Activated CD4-positive, alpha-beta memory T cell treated with anti-CD3 and anti-CD28 coated beads, Interleukin-2, amount 10 ng/mL, durations not matched to agents 7 days and 5 days (primary cell): ENCODE data around the gene GADD45GIP1. TPM values are rescaled to one million over a fixed set of nuclear protein-coding genes. Genes with fewer than 3 reads are reported as not detected.
A peak's percentile ranks its signal among the peaks of the same experiment; 100 is the strongest.
"Not testable (repeated sequence)": the region's sequence is repeated elsewhere in the genome, so short reads cannot be mapped to it uniquely, and the experiment has no call there.

Experiments
- CTCF ChIA-PET: fragments of 350-600 bp; sonication (Branson Sonifier 250); formaldehyde crosslinking; loops from one replicate; lab custom pipeline; 2021; ENCODE audit warnings: antibody characterized with exemption, inconsistent platforms; lab: Charles Lee
- POLR2A ChIA-PET: fragments of 350-600 bp; sonication (Branson Sonifier 250); formaldehyde crosslinking; loops from one replicate; lab custom pipeline; 2021; ENCODE audit warnings: antibody characterized with exemption; lab: Charles Lee
- DNase-seq: peaks from one replicate; pipeline ENCODE4 v3.0.0-alpha.2; 2020
- H3K27ac Mint-ChIP-seq: one replicate; pipeline ENCODE4 v1.8.0; 2021; ENCODE audit warnings: mild to moderate bottlenecking, mixed read lengths
- H3K27me3 Mint-ChIP-seq: one replicate; pipeline ENCODE4 v1.8.0; 2021; ENCODE audit warnings: mixed read lengths
- H3K36me3 Mint-ChIP-seq: one replicate; pipeline ENCODE4 v1.8.0; 2021; ENCODE audit warnings: low read depth, mixed read lengths
- H3K4me1 Mint-ChIP-seq: one replicate; pipeline ENCODE4 v1.8.0; 2021; ENCODE audit warnings: mixed read lengths
- H3K4me3 Mint-ChIP-seq: one replicate; pipeline ENCODE4 v1.8.0; 2021; ENCODE audit warnings: mild to moderate bottlenecking, mixed read lengths
- H3K9me3 Mint-ChIP-seq: one replicate; pipeline ENCODE4 v1.8.0; 2021; ENCODE audit warnings: mixed read lengths
- total RNA-seq, 2 experiments: library from RNA; stranded (reverse); gene quantifications; one replicate each; pipeline ENCODE4 v1.2.3, GENCODE V29; 2021

The GADD45GIP1 gene
- total RNA-seq, 2 experiments from 2014 or later = 17.5 to 18.4 TPM

GRCh38 chr19:12984683-12985048, 27.6 kb upstream of the GADD45GIP1 start:
- POLR2A ChIA-PET = interaction anchor here (1.1 kb wide), 1 partner anchor 133 kb away, joined by 3 read pairs; no protein-coding TSS in a partner anchor

GRCh38 chr19:12984143-12984627, 27.2 kb upstream of the GADD45GIP1 start:
- Mint-ChIP-seq H3K4me3 (no peak overlapping the region), H3K9me3 (no peaks in the 10 kb centered on the region), H3K27ac (no peak overlapping the region), H3K27me3 (peaks cover 13% of the 10 kb centered on the region), H3K36me3 (no peaks in the 10 kb centered on the region), H3K4me1 (peaks cover 1% of the 10 kb centered on the region)
- no peak for DNase-seq
- POLR2A ChIA-PET = no interaction called here
- CTCF ChIA-PET = interaction anchor here (0.6 to 5.0 kb wide), 3 partner anchors 76 to 702 kb away, joined by 3 to 31 read pairs (median 4); no protein-coding TSS in a partner anchor

More at GRCh38 chr19:12984683-12985048, 27.6 kb upstream of the GADD45GIP1 start:
- Mint-ChIP-seq H3K27ac (no peak overlapping the region), H3K36me3 (no peaks in the 10 kb centered on the region), H3K27me3 (peaks cover 13% of the 10 kb centered on the region), H3K4me3 (no peak overlapping the region), H3K4me1 (peaks cover 1% of the 10 kb centered on the region), H3K9me3 (no peaks in the 10 kb centered on the region)
- DNase-seq = no peak
- CTCF ChIA-PET = interaction anchor here (0.7 to 5.0 kb wide), 3 partner anchors 76 to 367 kb away, joined by 3 to 31 read pairs (median 4); no protein-coding TSS in a partner anchor

DNA sequence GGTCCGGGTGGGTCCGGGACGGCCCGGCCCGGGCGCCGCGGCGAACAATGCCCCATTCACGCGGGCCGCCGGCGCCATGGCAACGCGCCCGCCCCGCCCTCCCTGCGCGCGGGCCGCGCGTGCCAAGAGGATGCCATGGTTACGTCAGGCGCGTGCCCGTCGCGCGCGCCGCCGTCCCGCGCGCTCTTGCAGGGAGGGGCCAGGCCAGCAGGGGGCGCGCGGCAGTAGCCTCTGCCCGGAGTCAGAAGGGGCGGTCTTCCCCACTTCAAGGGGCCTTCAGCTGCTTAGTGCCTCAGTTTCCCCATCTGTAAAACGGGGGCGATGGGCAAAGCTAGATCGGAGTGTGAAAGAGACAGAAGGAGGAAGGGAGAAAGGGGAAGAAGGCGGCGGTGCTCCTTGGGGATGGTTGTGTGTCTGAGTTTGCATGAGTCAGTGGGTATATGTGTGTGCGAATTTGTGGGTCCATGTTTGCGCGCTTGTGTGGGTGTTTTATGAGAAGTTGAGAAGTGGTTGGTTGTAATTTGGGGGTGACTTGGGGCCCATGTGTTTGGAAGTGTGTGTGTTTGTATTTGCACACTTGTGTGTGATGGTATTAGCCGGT, 26.6 kb upstream of the GADD45GIP1 start:
- H3K9me3 Mint-ChIP-seq = no peaks in the 10 kb centered on the region
- ChIA-PET CTCF (interaction anchor here (0.6 to 5.0 kb wide), 2 partner anchors 77 to 702 kb away, joined by 3 to 31 read pairs; no protein-coding TSS in a partner anchor), POLR2A (no interaction called here)
- H3K4me3 Mint-ChIP-seq = no peak overlapping the region
- peaks cover 1% of the 10 kb centered on the region for H3K4me1 Mint-ChIP-seq
- peaks cover 13% of the 10 kb centered on the region for H3K27me3 Mint-ChIP-seq
- H3K36me3 Mint-ChIP-seq = no peaks in the 10 kb centered on the region
- peak; percentile 84 for DNase-seq
- H3K27ac Mint-ChIP-seq = no peak overlapping the region

GRCh38 chr19:12983091-12983490, 26.1 kb upstream of the GADD45GIP1 start:
- Mint-ChIP-seq H3K27ac (no peak overlapping the region), H3K36me3 (no peaks in the 10 kb centered on the region), H3K4me3 (no peak overlapping the region), H3K27me3 (peaks cover 14% of the 10 kb centered on the region), H3K9me3 (no peaks in the 10 kb centered on the region), H3K4me1 (peaks cover 1% of the 10 kb centered on the region)
- ChIA-PET POLR2A (no interaction called here), CTCF (interaction anchor here (5.0 kb wide), 1 partner anchor 77 kb away, joined by 31 read pairs; no protein-coding TSS in a partner anchor)
- DNase-seq = no peak

GRCh38 chr19:12982648-12983047, 25.6 kb upstream of the GADD45GIP1 start:
- Mint-ChIP-seq H3K4me1 (peaks cover 1% of the 10 kb centered on the region), H3K9me3 (no peaks in the 10 kb centered on the region), H3K4me3 (no peak overlapping the region), H3K27me3 (peaks cover 16% of the 10 kb centered on the region), H3K36me3 (no peaks in the 10 kb centered on the region), H3K27ac (no peak overlapping the region)
- ChIA-PET CTCF (interaction anchor here (5.0 kb wide), 1 partner anchor 78 kb away, joined by 31 read pairs; no protein-coding TSS in a partner anchor), POLR2A (no interaction called here)
- DNase-seq = no peak

DNA sequence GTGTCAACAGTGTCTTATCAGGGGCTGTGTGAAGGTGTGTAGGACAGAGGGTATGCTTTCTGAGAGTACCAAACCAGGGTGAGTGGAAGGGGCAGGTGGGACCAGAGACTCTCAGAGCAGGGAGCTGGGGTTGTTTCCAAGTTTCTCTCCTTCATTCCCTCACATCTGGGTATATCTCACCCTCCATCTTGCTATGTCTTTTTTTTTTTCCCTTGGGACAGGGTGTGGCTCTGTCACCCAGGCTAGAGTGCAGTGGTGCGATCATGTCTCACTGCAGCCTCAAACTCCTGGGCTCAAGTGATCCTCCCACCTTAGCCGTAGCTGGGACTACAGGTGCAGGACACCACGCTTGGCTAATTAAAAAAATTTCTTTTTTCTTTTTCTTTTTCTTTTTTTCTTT, 23.0 kb upstream of the GADD45GIP1 start:
- ChIA-PET CTCF (interaction anchor here (0.8 to 7.7 kb wide), 5 partner anchors 13 to 115 kb away, joined by 3 to 88 read pairs (median 56); partner anchors contain the start of gene DAND5), POLR2A (no interaction called here)
- no peak overlapping the region for H3K27ac Mint-ChIP-seq
- H3K4me3 Mint-ChIP-seq = no peak overlapping the region
- no peak for DNase-seq
- no peaks in the 10 kb centered on the region for H3K36me3 Mint-ChIP-seq
- H3K9me3 Mint-ChIP-seq = no peaks in the 10 kb centered on the region
- peaks cover 1% of the 10 kb centered on the region for H3K4me1 Mint-ChIP-seq
- H3K27me3 Mint-ChIP-seq = peaks cover 7% of the 10 kb centered on the region

DNA sequence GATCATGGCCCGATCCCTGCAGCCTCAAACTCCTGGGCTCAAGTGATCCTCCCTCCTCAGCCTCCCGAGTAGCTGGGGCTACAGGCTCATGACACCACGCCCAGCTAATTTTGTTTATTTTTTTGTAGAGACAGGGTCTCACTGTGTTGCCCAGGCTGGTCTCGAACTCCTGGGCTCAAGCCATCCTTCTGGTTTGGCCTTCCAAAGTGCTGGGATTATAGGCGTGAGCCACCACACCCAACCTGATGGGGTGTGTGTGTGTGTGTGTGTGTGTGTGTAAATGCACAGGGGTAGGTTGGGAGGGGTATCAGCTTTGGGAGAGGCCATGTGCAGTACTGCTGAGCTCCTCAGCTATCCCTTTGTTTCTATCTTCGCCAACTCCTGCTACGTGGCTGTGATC, 19.1 kb upstream of the GADD45GIP1 start:
- ChIA-PET POLR2A (interaction anchor here (0.7 to 1.2 kb wide), 2 partner anchors 10 to 118 kb away, joined by 3 to 4 read pairs; no protein-coding TSS in a partner anchor), CTCF (interaction anchor here (0.6 to 7.7 kb wide), 13 partner anchors 9 to 861 kb away, joined by 3 to 88 read pairs (median 6); partner anchors contain the start of gene DAND5)
- H3K27me3 Mint-ChIP-seq, H3K27ac Mint-ChIP-seq, DNase-seq, H3K9me3 Mint-ChIP-seq, H3K4me3 Mint-ChIP-seq, H3K4me1 Mint-ChIP-seq, H3K36me3 Mint-ChIP-seq: not testable (repeated sequence)

- Mint-ChIP-seq H3K9me3 (no peaks in the 10 kb centered on the region), H3K36me3 (no peaks in the 10 kb centered on the region), H3K4me1 (no peaks in the 10 kb centered on the region), H3K27ac (no peak overlapping the region), H3K4me3 (no peak overlapping the region), H3K27me3 (peaks cover 5% of the 10 kb centered on the region)
- ChIA-PET CTCF (interaction anchor here (1.6 to 7.7 kb wide), 5 partner anchors 8 to 120 kb away, joined by 4 to 88 read pairs (median 56); partner anchors contain the start of gene DAND5), POLR2A (interaction anchor here (0.6 to 0.8 kb wide), 2 partner anchors 11 to 182 kb away, joined by 3 read pairs; no protein-coding TSS in a partner anchor)
- no peak for DNase-seq
These were observed 18.3 kb upstream of the GADD45GIP1 start for GRCh38 chr19:12975221-12975741.

GRCh38 chr19:12974301-12975220, 17.5 kb upstream of the GADD45GIP1 start:
- no peaks in the 10 kb centered on the region for H3K9me3 Mint-ChIP-seq
- H3K27ac Mint-ChIP-seq = no peak overlapping the region
- no peaks in the 10 kb centered on the region for H3K4me1 Mint-ChIP-seq
- CTCF ChIA-PET = interaction anchor here (1.6 to 7.7 kb wide), 4 partner anchors 7 to 121 kb away, joined by 4 to 88 read pairs (median 38); partner anchors contain the start of gene DAND5
- H3K36me3 Mint-ChIP-seq = no peaks in the 10 kb centered on the region
- peaks cover 5% of the 10 kb centered on the region for H3K27me3 Mint-ChIP-seq
- no peak for DNase-seq
- H3K4me3 Mint-ChIP-seq = no peak overlapping the region
- POLR2A ChIA-PET = interaction anchor here (0.6 to 0.8 kb wide), 2 partner anchors 11 to 183 kb away, joined by 3 read pairs; no protein-coding TSS in a partner anchor

DNA sequence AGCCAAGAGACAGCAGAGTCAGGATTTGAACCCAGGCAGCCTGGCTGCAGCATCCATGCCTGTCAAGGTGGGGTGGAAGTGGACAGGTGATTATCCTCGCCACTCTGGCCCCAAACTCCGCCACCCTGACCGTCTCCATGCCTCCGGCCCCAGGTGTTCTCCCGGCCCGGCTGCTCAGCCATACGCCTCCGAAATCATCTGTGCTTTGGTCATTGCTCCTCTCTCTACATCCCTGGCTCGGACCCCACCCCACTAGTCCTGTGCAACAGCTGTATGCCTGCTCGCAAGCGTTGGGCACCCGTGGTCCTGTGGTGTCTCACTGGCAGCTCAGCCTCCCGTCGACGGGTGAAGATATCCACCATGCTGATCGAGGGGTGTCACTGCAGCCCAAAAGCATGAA, 16.2 kb upstream of the GADD45GIP1 start:
- DNase-seq = no peak
- Mint-ChIP-seq H3K27me3 (peaks cover 5% of the 10 kb centered on the region), H3K36me3 (no peaks in the 10 kb centered on the region), H3K4me1 (no peaks in the 10 kb centered on the region), H3K27ac (no peak overlapping the region), H3K9me3 (no peaks in the 10 kb centered on the region), H3K4me3 (no peak overlapping the region)
- POLR2A ChIA-PET = no interaction called here
- CTCF ChIA-PET = interaction anchor here (3.1 to 7.7 kb wide), 2 partner anchors 6 to 88 kb away, joined by 10 to 88 read pairs; partner anchors contain the start of gene DAND5

GRCh38 chr19:12970070-12970820, 13.2 kb upstream of the GADD45GIP1 start:
- H3K36me3 Mint-ChIP-seq = no peaks in the 10 kb centered on the region
- ChIA-PET CTCF (interaction anchor here (5.8 kb wide), 1 partner anchor 7 kb away, joined by 88 read pairs; no protein-coding TSS in a partner anchor), POLR2A (no interaction called here)
- no peaks in the 10 kb centered on the region for H3K27me3 Mint-ChIP-seq
- H3K4me1 Mint-ChIP-seq = peaks cover 4% of the 10 kb centered on the region
- no peak overlapping the region for H3K4me3 Mint-ChIP-seq
- no peak for DNase-seq
- no peak overlapping the region for H3K27ac Mint-ChIP-seq
- H3K9me3 Mint-ChIP-seq = no peaks in the 10 kb centered on the region
